Right kidney (tissue), 1 donor: ENCODE data around the gene KLK4.
"Not testable (repeated sequence)": the region's sequence is repeated elsewhere in the genome, so short reads cannot be mapped to it uniquely, and the experiment has no call there.

Experiments
- DNase-seq: peaks from one replicate; pipeline ENCODE4 v3.0.0-alpha.2; 2016

Gene KLK4

GRCh38 chr19:50912727-50913716 lies 1.8 kb upstream of the KLK4 start:
- DNase-seq: no peak

GRCh38 chr19:50912102-50912599 lies 956 bp upstream of the KLK4 start:
- DNase-seq: no peak

DNA sequence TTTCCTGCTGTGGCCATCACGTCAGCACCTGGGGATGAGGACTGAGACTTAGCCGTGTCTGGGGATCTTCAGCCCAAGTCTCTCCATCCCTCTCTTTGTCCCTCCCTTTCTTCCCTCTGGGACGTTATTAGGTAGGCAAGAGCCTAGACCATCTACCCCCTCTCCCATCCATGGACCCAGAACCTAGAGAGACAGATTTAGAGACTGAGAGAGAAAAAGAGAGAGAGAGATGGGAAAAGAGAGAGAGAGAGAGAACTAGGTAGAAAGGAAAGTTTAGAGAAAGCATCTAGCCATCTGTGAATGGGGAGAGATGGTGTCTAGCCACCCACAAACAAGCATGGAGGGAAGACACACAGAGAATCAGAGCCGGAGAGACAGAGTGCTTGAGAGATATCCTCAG lies 473 bp downstream of the KLK4 start:
- no peak for DNase-seq

DNA sequence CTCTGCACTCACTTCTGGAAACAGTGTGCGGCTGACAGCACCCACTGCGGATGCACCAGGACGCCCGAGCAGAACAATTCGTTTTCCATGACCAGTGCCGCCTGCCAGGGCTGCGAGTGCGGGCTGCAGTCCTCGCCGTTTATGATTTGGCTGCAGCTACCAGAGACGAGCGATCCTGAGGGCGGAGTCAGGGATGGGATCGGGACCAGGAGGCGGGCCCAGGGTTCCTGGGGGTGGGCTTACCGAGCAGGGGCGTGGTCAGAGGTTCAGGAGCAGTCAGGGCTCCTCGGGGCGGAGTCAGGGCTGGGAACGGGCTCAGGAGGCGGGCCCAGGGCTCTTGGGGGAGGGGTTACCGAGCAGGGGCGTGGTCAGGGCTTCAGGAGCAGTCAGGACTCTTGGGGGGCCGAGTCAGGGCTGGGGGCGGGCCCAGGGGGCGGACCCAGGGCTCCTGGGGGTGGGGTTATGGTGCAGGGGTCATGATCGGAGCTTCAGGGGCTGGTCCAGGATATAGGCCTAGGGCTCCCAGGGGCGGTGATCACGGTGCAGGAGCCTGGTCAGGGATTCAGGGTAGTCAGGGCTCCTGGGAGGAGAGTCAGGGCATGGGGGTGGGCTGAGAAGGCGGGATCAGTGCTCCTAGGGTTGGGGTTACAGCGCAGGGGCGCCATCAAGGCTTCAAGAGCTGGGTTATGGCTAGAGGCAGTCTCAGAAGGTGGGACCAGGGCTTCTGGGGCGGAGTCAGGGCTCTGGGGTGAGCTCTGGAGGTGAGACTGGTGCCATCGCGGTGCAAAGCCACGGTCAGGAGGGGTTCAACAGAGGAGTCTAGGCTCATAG lies 1.7 kb downstream of the KLK4 start:
- DNase-seq: peak; percentile 44

DNA sequence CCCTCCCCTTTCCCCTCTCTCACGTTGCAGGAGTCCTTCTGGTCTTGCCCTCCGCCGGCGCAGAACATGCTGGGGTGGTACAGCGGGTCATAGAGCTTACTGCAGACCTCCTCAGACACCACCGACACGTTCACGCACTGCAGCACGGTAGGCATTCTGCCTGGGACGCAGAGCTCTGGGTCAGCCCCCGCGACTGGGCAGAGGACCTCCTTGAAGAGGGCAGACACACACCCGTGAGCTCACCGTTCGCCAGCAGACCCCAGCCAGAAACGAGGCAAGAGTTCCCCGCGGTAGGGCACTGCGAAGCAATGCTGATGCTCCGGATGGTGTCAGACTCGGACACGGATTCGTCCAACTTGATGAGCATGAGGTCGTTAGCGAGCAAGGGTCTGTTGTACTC lies 2.9 kb downstream of the KLK4 start:
- DNase-seq: no peak

GRCh38 chr19:50906217-50906616 lies 5.0 kb downstream of the KLK4 start:
- no peak for DNase-seq

- no peak for DNase-seq
Measured at GRCh38 chr19:50902640-50903039, 8.6 kb downstream of the KLK4 start.

DNA sequence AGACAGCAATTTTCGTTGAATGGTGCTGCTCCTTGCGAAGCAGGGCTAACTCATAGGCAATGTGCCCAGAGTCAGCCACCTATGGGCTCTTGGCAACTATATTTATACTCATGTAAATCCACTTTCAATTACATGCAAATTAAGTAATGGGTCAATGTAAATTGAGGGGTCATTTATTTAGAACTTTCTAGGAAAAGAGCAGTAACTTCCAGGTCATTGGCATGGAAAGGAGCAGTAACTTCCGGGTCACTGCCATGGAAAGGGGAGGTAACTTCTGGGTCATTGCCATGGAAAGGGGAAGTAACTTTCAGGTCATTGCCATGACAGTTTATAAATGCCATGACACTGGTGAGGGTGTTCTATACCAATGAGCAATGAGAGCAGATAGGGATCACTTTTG lies 11.6 kb downstream of the KLK4 start:
- no peak for DNase-seq

GRCh38 chr19:50898018-50898417 lies 13.2 kb downstream of the KLK4 start:
- no peak for DNase-seq

DNA sequence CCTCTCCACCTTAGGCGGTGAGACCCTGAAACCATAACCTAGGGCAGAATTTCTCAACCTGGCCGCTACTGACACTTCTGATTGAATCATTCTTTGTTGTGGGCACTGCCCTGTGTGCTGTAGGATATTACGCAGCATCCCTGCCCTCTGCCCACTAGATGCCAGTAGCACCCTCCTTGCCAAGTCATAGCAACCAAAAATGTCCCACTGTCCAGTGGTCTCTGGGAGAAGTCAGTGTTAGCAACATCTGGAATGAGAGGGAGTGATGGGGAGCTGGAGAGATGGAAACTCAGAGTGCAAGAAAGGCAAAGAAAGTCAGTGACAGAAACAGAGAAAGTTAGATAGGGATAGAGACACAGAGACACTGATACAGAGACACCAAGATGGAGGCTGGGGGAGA lies 13.6 kb downstream of the KLK4 start:
- DNase-seq: no peak

GRCh38 chr19:50897191-50897607 lies 14.0 kb downstream of the KLK4 start:
- no peak for DNase-seq

GRCh38 chr19:50896591-50897190 lies 14.5 kb downstream of the KLK4 start:
- no peak for DNase-seq

- DNase-seq: not testable (repeated sequence)
Measured at GRCh38 chr19:50896089-50896590, 15.1 kb downstream of the KLK4 start.

DNA sequence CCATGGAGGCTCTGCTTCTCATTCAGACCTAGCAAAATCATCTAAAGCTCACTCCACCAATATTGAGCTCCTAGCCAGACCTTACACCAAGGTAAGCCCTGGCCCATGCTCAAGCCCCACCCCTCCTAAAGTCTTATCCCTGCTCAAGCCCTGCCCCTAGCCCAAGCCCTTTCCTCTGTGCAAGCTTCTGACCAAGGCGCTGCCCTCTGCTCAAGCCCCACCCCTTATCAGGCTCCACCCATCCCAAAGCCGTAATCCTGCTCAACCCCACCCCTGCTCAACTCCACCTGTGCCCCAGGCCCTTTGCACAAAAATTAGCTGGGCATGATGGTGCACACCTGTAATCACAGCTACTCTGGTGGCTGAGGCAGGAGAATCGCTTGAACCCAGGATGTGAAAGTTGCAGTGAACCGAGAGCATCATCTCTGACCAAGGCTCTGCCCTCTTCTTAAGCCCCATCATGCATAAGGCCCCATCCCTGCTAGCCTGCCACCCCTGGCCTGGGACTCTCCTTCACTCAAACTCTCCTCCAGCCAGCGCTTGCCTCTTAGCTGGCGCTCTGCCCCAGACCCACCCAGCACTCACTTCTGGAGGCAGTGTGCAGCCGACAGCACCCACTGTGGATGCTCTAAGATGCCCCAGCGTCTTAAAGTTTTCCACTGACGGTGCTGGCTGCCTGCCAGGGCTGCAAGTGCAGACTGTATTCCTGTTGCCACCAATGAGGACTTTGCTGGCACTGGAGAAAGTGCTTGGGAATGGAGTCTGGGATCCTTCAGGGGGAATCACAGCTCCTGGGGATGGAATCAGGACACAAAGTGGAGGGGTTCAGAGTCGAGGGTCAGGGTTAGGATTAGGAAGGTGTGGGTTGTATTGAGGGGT lies 16.5 kb downstream of the KLK4 start:
- no peak for DNase-seq

GRCh38 chr19:50893047-50893736 lies 18.0 kb downstream of the KLK4 start:
- no peak for DNase-seq

GRCh38 chr19:50891253-50891625 lies 20.0 kb downstream of the KLK4 start:
- no peak for DNase-seq

DNA sequence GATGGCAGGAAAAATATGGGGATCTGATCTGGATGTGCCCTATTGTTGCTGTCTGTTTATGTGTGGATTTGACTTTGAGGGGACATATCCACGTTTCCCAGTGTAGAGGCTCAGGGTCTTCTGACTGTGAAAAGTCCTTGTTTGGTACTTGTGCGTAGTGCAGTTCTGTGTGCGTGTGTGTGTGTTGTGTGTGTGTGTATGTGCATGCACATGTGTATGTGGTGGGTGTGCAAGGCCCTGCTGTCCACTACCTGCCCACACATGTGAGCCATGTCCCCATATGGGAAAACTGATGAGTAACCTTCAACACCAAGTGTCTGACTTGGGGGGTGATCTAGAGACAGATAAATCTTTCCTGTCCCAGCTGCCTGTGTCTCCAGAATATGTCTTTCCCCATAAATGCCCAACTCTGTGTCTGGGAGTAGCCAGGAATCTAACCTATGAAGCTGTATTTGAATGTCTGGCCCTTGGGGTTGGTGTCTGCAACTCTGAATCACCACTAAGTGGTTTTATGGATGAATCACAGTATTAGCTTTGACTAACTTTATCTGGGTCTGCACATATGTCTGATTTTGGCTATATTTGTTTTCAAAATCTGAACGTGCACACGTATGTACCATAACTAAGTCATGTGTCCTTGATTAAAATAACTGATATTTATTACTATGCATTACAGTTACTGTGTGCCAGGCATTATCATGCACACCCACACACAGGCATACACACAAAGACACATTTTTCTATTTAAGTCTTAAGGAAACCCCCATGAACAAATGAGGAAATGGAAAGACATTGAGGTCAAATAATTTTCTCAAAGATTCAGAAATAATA lies 20.6 kb downstream of the KLK4 start:
- DNase-seq: no peak

DNA sequence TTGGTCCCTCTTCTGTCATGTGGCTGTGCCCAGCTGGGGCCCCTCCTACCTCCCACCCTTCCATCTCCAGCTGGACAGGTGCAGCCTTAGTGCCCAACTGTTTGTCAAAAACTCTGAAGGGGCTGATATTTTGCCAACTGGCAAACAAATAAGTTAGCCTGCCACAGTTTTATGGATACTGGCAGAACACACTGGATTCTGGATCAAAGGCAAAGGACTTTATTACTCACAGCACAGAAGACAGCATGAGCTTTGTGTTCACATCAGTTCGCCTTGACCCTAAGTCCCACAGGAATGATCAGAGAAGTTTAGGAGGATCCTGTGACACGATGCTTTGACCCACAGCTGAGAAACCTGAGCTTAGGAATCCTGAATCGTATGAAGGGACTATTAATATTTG lies 21.6 kb downstream of the KLK4 start:
- DNase-seq: no peak

DNA sequence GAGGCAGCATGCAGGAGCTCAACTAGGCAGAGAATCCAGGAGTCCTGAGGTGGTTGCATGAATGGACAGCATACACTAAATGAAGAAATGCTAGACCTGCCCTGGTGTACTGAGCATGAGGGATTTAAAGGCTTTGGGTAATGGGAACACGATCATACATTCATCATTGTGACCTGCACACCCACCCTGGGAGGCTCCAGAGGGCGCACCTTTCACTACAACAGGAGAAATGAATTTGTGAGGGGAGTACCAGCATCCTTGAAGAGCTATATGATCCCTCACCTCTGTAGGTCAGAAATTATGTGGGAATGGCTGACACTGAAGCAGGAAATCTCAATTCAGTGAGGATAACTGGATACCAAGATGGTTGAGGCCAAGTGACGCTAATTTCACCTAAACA lies 29.0 kb downstream of the KLK4 start:
- no peak for DNase-seq

DNA sequence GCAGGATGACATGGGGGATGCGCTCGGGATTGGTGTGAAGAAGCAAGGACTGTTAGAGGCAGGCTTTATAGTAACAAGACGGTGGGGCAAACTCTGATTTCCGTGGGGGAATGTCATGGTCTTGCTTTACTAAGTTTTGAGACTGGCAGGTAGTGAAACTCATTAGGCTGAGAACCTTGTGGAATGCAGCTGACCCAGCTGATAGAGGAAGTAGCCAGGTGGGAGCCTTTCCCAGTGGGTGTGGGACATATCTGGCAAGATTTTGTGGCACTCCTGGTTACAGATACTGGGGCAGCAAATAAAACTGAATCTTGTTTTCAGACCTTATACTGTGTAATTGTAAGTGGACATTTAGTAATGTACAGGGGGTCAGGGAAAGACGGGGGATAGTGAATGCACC lies 31.0 kb downstream of the KLK4 start:
- no peak for DNase-seq
